Stomach (tissue), 9 donors: ENCODE measurements around the gene NSMCE3. TPM values are rescaled to one million over a fixed set of nuclear protein-coding genes. Genes with fewer than 3 reads are reported as not detected.

Source experiments
- DNase-seq, 2 donors: peaks; one replicate each; pipeline versions ENCODE4 v3.0.0 to v3.0.0-alpha.2; 2013 to 2019
- H3K27ac ChIP-seq, 5 donors: fragments of 200-600 bp in 4 of 5; sonication (generic) in 4 of 5; one replicate each; pipeline ENCODE4 v1.5.1; 2013 to 2019; ENCODE audit warnings: mild to moderate bottlenecking in 1 of 5, moderate library complexity in 1 of 5
- H3K27me3 ChIP-seq, 3 donors: fragments of 200-600 bp; sonication (generic); one replicate each; pipeline ENCODE4 v1.5.1; 2017 to 2019; ENCODE audit warnings: mixed run types in 1 of 3
- H3K36me3 ChIP-seq, 4 donors: fragments of 200-600 bp; sonication (generic); 1 replicate in 3 of 4; 2 replicates in 1 of 4; pipeline ENCODE4 v1.5.1; 2016 to 2019
- H3K4me1 ChIP-seq, 4 donors: fragments of 200-600 bp; sonication (generic); one replicate each; pipeline ENCODE4 v1.5.1; 2016 to 2019
- H3K4me3 ChIP-seq, 4 donors: fragments of 200-600 bp; sonication (generic) in 3 of 4; one replicate each; pipeline ENCODE4 v1.5.1; 2016 to 2019; ENCODE audit warnings: mild to moderate bottlenecking in 1 of 4
- H3K9me3 ChIP-seq, 4 donors: fragments of 200-600 bp; sonication (generic); one replicate each; pipeline ENCODE4 v1.5.1; 2016 to 2019
- CTCF ChIP-seq, 7 experiments: fragments of 450-650 bp in 4 of 7; fragments of 200-600 bp in 3 of 7; sonication (generic) in 3 of 7; IDR thresholded peaks; one replicate each; pipeline ENCODE4 v1.5.1; 2016 to 2019; ENCODE audit warnings: antibody characterized with exemption in 7 of 7, control low read depth in 2 of 7, mild to moderate bottlenecking in 1 of 7
- EP300 ChIP-seq: sonication (generic); formaldehyde crosslinking; IDR thresholded peaks from one replicate; pipeline ENCODE4 v1.6.1; 2017; ENCODE audit warnings: antibody characterized with exemption
- POLR2A ChIP-seq, 4 donors: fragments of 450-650 bp; IDR thresholded peaks; one replicate each; pipeline ENCODE4 v1.6.1; 2016; ENCODE audit warnings: antibody characterized with exemption in 4 of 4, control low read depth in 2 of 4, mild to moderate bottlenecking in 1 of 4, moderate library complexity in 1 of 4
- POLR2AphosphoS5 ChIP-seq, 3 donors: sonication (generic); formaldehyde crosslinking; IDR thresholded peaks; one replicate each; pipeline ENCODE4 v1.6.1; 2016; ENCODE audit warnings: antibody characterized with exemption in 3 of 3
- whole genome bisulfite sequencing, 5 donors: extraction: QIAGEN DNeasy Blood & Tissue Kit in 3 of 5; methylation state at CpG; one replicate each; pipeline versions ENCODE4 v1.1.5 to v1.1.7; 2013 to 2018; 5-methylcytosine and 5-hydroxymethylcytosine counted together
- intact Hi-C: fragments of 100-400 bp; cut with DNase I; formaldehyde crosslinking; loops from one replicate; pipeline ENCODE4 v1.15.1; 2023; ENCODE audit warnings: low total_unique reads
- polyA plus RNA-seq, 3 donors: library from polyadenylated mRNA; stranded (reverse); fragments of 200-250 nt; gene quantifications; one replicate each; pipeline ENCODE4 v1.2.3, GENCODE V29; 2013
- total RNA-seq, 5 donors: library from RNA; depleted of rRNA; stranded (reverse); fragments of >200 nt; gene quantifications; one replicate each; pipeline versions ENCODE4 v1.1.0 to v1.2.3, GENCODE V29; 2014 to 2016
- donor health status: healthy with polysubstance abuse.
- donor health status: Bipolar disorder and iron deficiency.
- donor health status: healthy.

NSMCE3 gene
- total and polyA plus RNA-seq, 8 donors = 1.2 to 6.1 (median 4.0) TPM

DNA sequence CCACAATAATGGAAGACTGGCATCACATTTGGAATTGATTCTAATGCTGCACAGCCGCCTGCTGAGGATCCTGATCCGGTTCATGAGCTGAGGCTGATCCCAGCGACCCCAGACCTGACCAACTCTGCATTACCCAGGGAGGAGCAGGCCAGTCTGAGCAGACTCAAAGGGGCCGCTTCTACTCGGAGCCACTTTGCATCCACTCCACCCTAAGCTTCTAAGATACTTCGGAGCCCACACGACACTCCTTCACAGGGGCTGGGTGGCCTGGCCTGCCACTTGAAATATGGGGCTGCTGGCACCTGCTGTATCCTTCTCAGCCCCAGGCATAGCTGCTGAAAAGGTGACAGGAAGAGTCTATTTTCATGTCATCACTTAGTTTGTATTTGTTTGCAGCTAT, 33.2 kb upstream of the NSMCE3 start:
- no peak for DNase-seq
- Histone ChIP-seq H3K36me3 (no peaks in the 10 kb centered on the region), H3K4me1 (no peaks in the 10 kb centered on the region), H3K4me3 (no peak overlapping the region), H3K9me3 (no peaks in the 10 kb centered on the region), H3K27ac (no peak overlapping the region), H3K27me3 (peaks cover 0 to 4% (median 0%) of the 10 kb centered on the region in 3 donors)
- intact Hi-C loops = no loop called here
- TF ChIP-seq POLR2A (IDR thresholded peaks at IDR 0.05) = no peak
- no peak for TF ChIP-seq CTCF (IDR thresholded peaks at IDR 0.05)
- no peak for TF ChIP-seq EP300
- no peak for TF ChIP-seq POLR2AphosphoS5 (IDR thresholded peaks at IDR 0.05)
- 83 to 94% (median 84%) methylated on average over 5 to 7 of the region's 7 CpGs for WGBS, 5 donors

- no peaks in the 10 kb centered on the region for H3K9me3 ChIP-seq
- DNase-seq = no peak
These were observed 30.2 kb upstream of the NSMCE3 start for GRCh38 chr15:29299784-29300183.

DNA sequence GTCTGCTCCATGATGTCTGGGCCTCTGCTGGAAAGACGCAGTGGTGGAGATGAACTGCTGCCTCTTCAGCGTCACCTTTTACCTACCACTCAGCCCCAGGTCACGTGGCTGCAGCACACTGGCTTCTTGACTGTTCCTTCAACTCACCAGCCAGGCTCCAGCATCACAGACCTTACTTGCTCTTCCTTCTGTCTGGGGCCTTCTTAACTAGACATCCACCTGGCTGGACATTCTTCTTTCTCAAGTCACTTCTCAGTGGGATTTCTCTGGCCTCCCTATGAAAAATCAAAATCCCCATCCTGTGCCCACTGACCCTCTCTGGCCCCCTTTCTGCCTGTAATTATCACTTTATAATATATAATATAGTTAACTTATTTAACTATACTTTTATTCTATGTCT, 29.7 kb upstream of the NSMCE3 start:
- no peak for TF ChIP-seq POLR2A (IDR thresholded peaks at IDR 0.05)
- TF ChIP-seq EP300 = no peak
- TF ChIP-seq POLR2AphosphoS5 (IDR thresholded peaks at IDR 0.05) = no peak
- no peak for TF ChIP-seq CTCF (IDR thresholded peaks at IDR 0.05)
- no peaks in the 10 kb centered on the region for H3K27me3 ChIP-seq
- no peak overlapping the region for H3K4me3 ChIP-seq
- H3K36me3 ChIP-seq = no peaks in the 10 kb centered on the region
- no peaks in the 10 kb centered on the region for H3K9me3 ChIP-seq
- no peak overlapping the region for H3K27ac ChIP-seq
- intact Hi-C loops = no loop called here
- DNase-seq = no peak
- 74 to 88% (median 79%) methylated on average over 3 of the region's 3 CpGs for WGBS, 5 donors
- H3K4me1 ChIP-seq = no peaks in the 10 kb centered on the region

More at GRCh38 chr15:29299784-29300183, 30.2 kb upstream of the NSMCE3 start:
- H3K4me3 ChIP-seq = no peak overlapping the region
- H3K4me1 ChIP-seq = no peaks in the 10 kb centered on the region
- no peak overlapping the region for H3K27ac ChIP-seq
- H3K36me3 ChIP-seq = no peaks in the 10 kb centered on the region
- no peak for TF ChIP-seq POLR2AphosphoS5 (IDR thresholded peaks at IDR 0.05)
- TF ChIP-seq CTCF (IDR thresholded peaks at IDR 0.05) = no peak
- TF ChIP-seq EP300 = no peak
- no peak for TF ChIP-seq POLR2A (IDR thresholded peaks at IDR 0.05)
- no peaks in the 10 kb centered on the region for H3K27me3 ChIP-seq
- intact Hi-C loops = no loop called here

GRCh38 chr15:29294732-29295325, 25.2 kb upstream of the NSMCE3 start:
- Histone ChIP-seq H3K9me3 (no peaks in the 10 kb centered on the region), H3K27me3 (peaks cover 0 to 10% (median 5%) of the 10 kb centered on the region in 3 donors)
- intact Hi-C loops = no loop called here

More at GRCh38 chr15:29294732-29295325, 25.2 kb upstream of the NSMCE3 start:
- 55 to 63% (median 56%) methylated on average over 7 of the region's 7 CpGs for WGBS, 5 donors
- Histone ChIP-seq H3K27ac (no peak overlapping the region), H3K4me3 (no peak overlapping the region), H3K4me1 (no peaks in the 10 kb centered on the region), H3K36me3 (no peaks in the 10 kb centered on the region)
- no peak for DNase-seq
- TF ChIP-seq POLR2AphosphoS5 (IDR thresholded peaks at IDR 0.05) (no peak), POLR2A (IDR thresholded peaks at IDR 0.05) (no peak), EP300 (no peak), CTCF (IDR thresholded peaks at IDR 0.05) (no peak)
